GM13976 (cell line): Measurements from ENCODE around the gene EMILIN2.
A peak's percentile ranks its signal among the peaks of the same experiment; 100 is the strongest.

ENCODE experiments used
- DNase-seq: peaks from one replicate; pipeline ENCODE4 v3.0.0; 2012; ENCODE audit warnings: low spot score
- in situ Hi-C: fragments of 300-500 bp; cut with MboI; formaldehyde crosslinking; loops from one replicate; pipeline ENCODE4 v1.12.0; 2022; ENCODE audit warnings: low sequenced_read_pairs, mixed read lengths, inconsistent platforms; ENCODE audit not compliant: unreplicated experiment
- TF ChIP-seq, protein P1 (sequence below): IDR thresholded peaks from 2 replicates; pipeline ENCODE4 v1.5.1; 2012; ENCODE audit warnings: borderline replicate concordance, mild to moderate bottlenecking; ENCODE audit not compliant: insufficient read depth; ENCODE audit errors: extremely low read depth, missing control alignments, control extremely low read depth

EMILIN2 gene

DNA sequence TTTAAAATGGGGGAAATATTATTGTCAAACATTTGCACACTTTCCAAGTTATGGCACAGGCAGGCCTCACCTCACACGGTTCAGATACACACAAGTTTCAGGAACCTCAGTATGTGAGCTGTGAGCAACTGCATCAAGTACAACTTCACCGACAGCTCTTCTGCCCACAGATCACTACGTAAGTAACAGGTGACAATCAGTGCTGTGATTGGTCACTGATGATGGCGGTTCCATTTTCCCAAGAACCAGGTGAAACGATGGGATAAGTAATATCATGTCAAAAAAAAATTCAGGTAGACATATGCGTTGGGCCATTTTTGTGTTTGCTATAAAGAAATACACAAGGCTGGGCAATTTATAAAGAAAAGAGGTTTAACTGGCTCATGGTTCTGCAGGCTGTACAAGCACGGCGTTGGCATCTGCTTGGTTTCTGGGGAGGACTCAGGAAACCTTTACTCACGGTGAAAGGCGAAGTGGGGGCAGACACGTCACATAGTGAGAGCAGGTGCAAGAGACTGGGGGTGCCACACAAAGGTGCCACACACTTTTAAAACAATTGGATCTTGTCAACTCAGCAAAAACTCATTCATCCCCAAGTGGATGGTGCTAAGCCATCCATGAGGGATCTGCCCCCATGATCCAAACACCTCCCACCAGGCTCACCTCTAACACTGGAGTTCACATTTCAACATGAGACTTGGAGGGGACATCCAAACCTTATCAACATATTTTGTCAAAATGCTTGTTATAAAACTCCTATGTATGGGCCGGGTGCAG is 108.3 kb downstream of the EMILIN2 start:
- DNase-seq, result no peak
- in situ Hi-C loops, result loop anchor here (25.0 kb wide), 1 partner anchor 93 kb away; no protein-coding TSS in a partner anchor
- TF ChIP-seq, protein P1, sequence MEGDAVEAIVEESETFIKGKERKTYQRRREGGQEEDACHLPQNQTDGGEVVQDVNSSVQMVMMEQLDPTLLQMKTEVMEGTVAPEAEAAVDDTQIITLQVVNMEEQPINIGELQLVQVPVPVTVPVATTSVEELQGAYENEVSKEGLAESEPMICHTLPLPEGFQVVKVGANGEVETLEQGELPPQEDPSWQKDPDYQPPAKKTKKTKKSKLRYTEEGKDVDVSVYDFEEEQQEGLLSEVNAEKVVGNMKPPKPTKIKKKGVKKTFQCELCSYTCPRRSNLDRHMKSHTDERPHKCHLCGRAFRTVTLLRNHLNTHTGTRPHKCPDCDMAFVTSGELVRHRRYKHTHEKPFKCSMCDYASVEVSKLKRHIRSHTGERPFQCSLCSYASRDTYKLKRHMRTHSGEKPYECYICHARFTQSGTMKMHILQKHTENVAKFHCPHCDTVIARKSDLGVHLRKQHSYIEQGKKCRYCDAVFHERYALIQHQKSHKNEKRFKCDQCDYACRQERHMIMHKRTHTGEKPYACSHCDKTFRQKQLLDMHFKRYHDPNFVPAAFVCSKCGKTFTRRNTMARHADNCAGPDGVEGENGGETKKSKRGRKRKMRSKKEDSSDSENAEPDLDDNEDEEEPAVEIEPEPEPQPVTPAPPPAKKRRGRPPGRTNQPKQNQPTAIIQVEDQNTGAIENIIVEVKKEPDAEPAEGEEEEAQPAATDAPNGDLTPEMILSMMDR, result no peak

- in situ Hi-C loops, result loop anchor here (25.0 kb wide), 1 partner anchor 94 kb away; no protein-coding TSS in a partner anchor
- TF ChIP-seq, protein P1, result no peak
- no peak for DNase-seq
Observed at GRCh38 chr18:2956056-2956455, 109.2 kb downstream of the EMILIN2 start.

DNA sequence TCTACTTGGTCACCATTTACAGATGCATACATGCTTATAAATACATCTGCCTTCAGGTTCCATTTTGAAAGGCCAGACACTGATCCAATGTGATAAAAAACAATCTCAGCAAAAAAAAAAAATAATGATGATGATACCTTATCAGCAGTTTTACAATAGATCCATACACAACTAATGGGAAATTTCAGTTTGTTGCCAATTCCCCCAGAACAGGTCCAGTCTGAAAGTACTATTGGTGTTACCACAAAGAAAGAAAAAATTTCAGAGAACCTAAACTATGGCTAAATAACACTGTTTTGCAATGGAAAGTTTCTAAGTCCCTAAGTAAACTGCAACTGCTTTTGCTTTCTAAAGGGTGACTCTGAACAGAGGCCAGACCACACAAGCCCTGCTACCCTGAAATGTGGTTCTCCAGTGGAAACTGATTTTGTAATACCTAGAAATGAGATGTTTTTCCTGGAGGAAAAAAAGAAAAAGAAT is 112.1 kb downstream of the EMILIN2 start:
- in situ Hi-C loops, result loop anchor here (25.0 kb wide), 1 partner anchor 97 kb away; no protein-coding TSS in a partner anchor
- TF ChIP-seq, protein P1, result no peak
- peak; percentile 42 for DNase-seq

- TF ChIP-seq, protein P1, result no peak
- in situ Hi-C loops, result loop anchor here (25.0 kb wide), 1 partner anchor 97 kb away; no protein-coding TSS in a partner anchor
- DNase-seq, result no peak
Observed at GRCh38 chr18:2959341-2959740, 112.5 kb downstream of the EMILIN2 start.

DNA sequence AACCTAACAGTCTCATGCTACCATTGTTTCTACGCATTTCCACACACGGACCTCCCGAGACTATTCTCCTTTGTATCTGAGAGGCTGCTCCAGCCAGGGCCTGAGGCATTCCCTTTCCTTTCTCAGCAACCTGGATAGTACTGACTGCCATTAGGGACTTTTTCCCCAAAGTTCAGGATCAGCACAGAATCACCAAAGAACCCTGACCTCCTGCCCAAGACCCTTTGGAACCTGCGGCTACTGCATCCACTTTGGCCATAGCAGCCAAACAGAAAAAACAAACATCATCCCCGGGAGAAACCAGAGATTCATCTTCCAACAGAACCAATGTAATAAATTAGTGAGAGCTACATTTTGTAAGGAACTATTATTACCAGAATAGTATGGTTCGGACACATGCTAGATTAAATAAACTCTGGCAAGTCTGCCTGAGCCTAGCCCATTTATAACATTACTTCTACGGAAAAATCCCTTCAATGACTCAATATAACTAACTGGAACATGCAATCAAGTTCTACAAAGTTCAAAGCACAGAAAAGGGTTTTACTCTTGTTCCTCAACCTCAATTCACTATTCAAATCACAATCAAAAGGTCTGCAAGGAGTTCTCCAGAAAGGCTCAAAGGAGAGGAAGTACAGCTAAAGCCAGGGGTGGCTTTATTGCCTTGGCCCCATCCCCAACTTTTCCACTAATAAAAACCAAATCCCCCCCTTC is 114.3 kb downstream of the EMILIN2 start:
- TF ChIP-seq, protein P1, result no peak
- in situ Hi-C loops, result loop anchor here (25.0 kb wide), 1 partner anchor 99 kb away; no protein-coding TSS in a partner anchor
- no peak for DNase-seq

DNA sequence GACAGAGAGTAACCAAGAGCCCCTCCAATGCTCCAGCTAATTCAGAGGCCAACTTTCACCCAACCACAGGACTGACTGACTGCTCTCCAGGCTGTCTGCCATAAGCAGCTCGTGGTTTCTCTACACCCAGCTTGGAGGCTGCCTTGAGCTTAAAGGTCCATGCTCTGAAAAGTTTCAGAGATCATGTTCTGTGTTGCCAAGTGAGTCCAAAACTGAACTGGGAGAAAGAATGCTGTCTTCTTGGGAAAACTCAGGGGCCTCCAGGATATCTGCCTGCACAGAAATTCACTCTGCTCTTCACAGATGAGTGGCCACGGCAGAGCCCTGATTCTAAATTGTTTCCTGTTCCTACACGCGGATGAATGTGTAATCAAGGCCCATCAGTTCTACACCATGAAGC is 115.0 kb downstream of the EMILIN2 start:
- TF ChIP-seq, protein P1, result no peak
- in situ Hi-C loops, result loop anchor here (25.0 kb wide), 1 partner anchor 100 kb away; no protein-coding TSS in a partner anchor

More for the DNA sequence above, 115.0 kb downstream of the EMILIN2 start:
- DNase-seq, result no peak
